SIG-M5 (cell line): ENCODE results near the gene IFNA7.
A peak's percentile ranks its signal among the peaks of the same experiment; 100 is the strongest.
"Not testable (repeated sequence)": the region's sequence is repeated elsewhere in the genome, so short reads cannot be mapped to it uniquely, and the experiment has no call there.

ENCODE experiments used
- DNase-seq: peaks from one replicate; lab custom pipeline; 2025; lab: John Stamatoyannopoulos, UW

IFNA7 gene

GRCh38 chr9:21182810-21183736, 18.9 kb downstream of the IFNA7 start:
- not testable (repeated sequence) for DNase-seq

GRCh38 chr9:21174671-21175070, 27.3 kb downstream of the IFNA7 start:
- DNase-seq = no peak

GRCh38 chr9:21172156-21172555, 29.8 kb downstream of the IFNA7 start:
- no peak for DNase-seq

DNA sequence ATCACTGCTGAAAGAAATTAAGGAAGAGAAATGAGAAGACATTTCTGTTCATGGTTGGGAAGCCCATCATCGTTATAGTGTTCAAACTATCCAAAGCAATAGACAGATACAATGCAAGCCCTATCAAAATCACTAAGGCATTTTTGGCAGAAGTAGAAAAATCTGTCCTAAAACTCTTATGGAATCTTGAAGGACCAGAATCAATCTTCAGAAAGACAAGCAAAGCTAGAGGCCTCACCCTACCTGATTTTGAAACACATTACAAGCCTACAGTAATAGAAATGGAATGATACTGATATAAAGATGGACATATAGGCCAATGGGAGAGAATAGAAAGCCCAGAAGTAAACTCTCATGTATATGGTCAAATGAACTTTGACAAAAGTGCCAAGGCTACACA, 30.7 kb downstream of the IFNA7 start:
- no peak for DNase-seq

DNA sequence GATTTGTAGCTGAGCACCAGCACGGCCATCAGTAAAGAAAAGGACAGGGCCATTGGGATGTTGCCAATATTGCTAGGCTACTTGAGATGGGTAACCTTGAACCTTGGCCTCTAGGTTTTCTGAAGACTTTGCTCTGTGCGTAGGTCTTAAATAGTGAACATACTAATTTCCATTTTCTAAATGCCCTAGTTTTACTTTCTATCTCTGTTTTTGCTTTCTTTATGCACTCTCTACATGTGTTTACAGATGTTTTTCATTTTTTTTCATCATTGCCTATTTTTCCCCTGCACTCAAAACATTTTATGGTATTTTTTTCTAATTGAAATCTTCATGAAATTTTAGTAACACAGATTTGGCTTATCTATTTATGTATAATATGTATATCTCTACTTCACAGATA, 35.4 kb downstream of the IFNA7 start, which contains the start of gene IFNA21:
Gene IFNA21, minus strand, starts transcription at position 101 of the 400 bp plus-strand sequence. Its CDS starts 48 bp downstream, at position 53.
- not testable (repeated sequence) for DNase-seq

- no peak for DNase-seq
Measured at GRCh38 chr9:21165516-21165915, 36.5 kb downstream of the IFNA7 start.

DNA sequence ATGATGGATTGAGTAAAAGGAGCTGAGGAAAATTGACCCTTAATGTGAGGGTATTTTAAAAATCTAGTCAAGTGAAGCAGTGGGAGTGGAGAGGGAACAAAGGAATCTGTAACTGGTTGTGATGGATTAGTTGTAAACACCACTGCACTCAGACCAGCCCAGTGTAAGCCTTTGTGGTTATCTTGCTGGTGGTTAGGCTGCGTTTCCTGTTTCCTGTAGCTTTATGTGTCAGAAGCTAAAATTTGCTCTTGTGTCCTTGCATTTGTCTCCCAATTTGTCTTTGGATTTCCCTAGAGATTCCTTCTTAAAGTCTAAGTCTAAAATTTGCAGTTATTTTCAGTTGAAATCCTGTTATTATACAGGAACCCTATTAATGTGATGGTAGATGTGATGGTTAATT, 41.8 kb downstream of the IFNA7 start:
- DNase-seq = peak; percentile 35

GRCh38 chr9:21155501-21155900, 46.5 kb downstream of the IFNA7 start:
- DNase-seq = no peak

- DNase-seq = no peak
Measured at GRCh38 chr9:21154018-21154608, 47.9 kb downstream of the IFNA7 start.

GRCh38 chr9:21153336-21154017, 48.5 kb downstream of the IFNA7 start:
- DNase-seq = no peak
